HepG2 (cell line): ENCODE data around the gene DYNC2LI1. TPM values are rescaled to one million over a fixed set of nuclear protein-coding genes. Genes with fewer than 3 reads are reported as not detected.

Source experiments
- ATAC-seq: fragments of 200-7000 bp; cut with Tn5 transposase; 3 replicates; pipeline ENCODE4 v1.9.1; 2020; ENCODE audit warnings: mild to moderate bottlenecking, moderate library complexity
- BruUV-seq: library from RNA; stranded (reverse); fragments of 400-500 nt; replicated peaks from 2 replicates; lab custom pipeline; 2021; lab: Mats Ljungman, UMichigan
- CTCF ChIA-PET: fragments of 300-600 bp; formaldehyde crosslinking; extraction: SDS; loops from one replicate; lab custom pipeline; 2021; ENCODE audit warnings: low total read pairs, inconsistent platforms, low intra/inter-chr PET ratio; lab: Yijun Ruan, JAX
- POLR2A ChIA-PET: fragments of 350-600 bp; sonication (Branson Sonifier 250); formaldehyde crosslinking; loops from one replicate; lab custom pipeline; 2020; ENCODE audit warnings: antibody characterized with exemption, inconsistent platforms; lab: Yijun Ruan, JAX
- DNase-seq: peaks from one replicate; pipeline ENCODE4 v3.0.0-alpha.2; 2015; ENCODE audit warnings: low spot score
- FAIRE-seq: peaks from 3 replicates; lab custom pipeline; 2011; peaks lifted over from hg19 to GRCh38; lab: Jason Lieb, UNC
- H2AFZ ChIP-seq: one replicate; pipeline ENCODE4 v1.6.1; 2011; ENCODE audit warnings: low read length, inconsistent platforms
- H3K27ac ChIP-seq: fragments of 300-600 bp; 3 replicates; pipeline ENCODE4 v1.8.0; 2011; ENCODE audit warnings: mixed run types, mild to moderate bottlenecking, mixed read lengths, low read length, inconsistent platforms; ENCODE audit not compliant: insufficient read depth; ENCODE audit errors: extremely low read length
- H3K27me3 ChIP-seq, 2 experiments: fragments of 200-600 bp in 1 of 2; 2 replicates in 1 of 2; 3 replicates in 1 of 2; pipeline versions ENCODE4 v1.6.0 to v1.8.0; 2011; ENCODE audit warnings: low read length in 2 of 2, mild to moderate bottlenecking in 2 of 2, moderate library complexity in 2 of 2, inconsistent platforms in 1 of 2; ENCODE audit not compliant: insufficient read depth in 2 of 2, control insufficient read depth in 1 of 2
- H3K36me3 ChIP-seq, 2 experiments: fragments of 200-600 bp in 1 of 2; replicated peaks in 1 of 2; 2 replicates in 1 of 2; 3 replicates in 1 of 2; pipeline versions ENCODE4 v1.5.1 to v1.8.0; 2011; ENCODE audit warnings: low read length in 2 of 2, inconsistent platforms in 1 of 2; ENCODE audit not compliant: insufficient read depth in 2 of 2, control insufficient read depth in 1 of 2
- H3K4me1 ChIP-seq: 2 replicates; pipeline ENCODE4 v1.5.1; 2012; ENCODE audit warnings: low read length, inconsistent platforms; ENCODE audit not compliant: insufficient read depth
- H3K4me2 ChIP-seq: 2 replicates; pipeline ENCODE4 v1.6.0; 2011; ENCODE audit warnings: low read depth, low read length, inconsistent platforms
- H3K4me3 ChIP-seq, 3 experiments: fragments of 200-600 bp in 1 of 3; sonication (generic), shearing (Covaris generic) in 1 of 3; replicated peaks in 1 of 3; 2 replicates each; pipeline ENCODE4 v1.5.1; 2011 to 2016; ENCODE audit warnings: low read length in 3 of 3, inconsistent platforms in 2 of 3, low read depth in 2 of 3, mild to moderate bottlenecking in 2 of 3, control low read depth in 1 of 3, mixed read lengths in 1 of 3; ENCODE audit not compliant: insufficient read depth in 1 of 3
- H3K79me2 ChIP-seq: one replicate; pipeline ENCODE4 v1.6.1; 2011; ENCODE audit warnings: low read length, inconsistent platforms; ENCODE audit not compliant: insufficient read depth
- H3K9ac ChIP-seq: 2 replicates; pipeline ENCODE4 v1.6.0; 2011; ENCODE audit warnings: mild to moderate bottlenecking, low read depth, low read length, inconsistent platforms; ENCODE audit not compliant: insufficient read depth
- H3K9me3 ChIP-seq: 2 replicates; pipeline ENCODE4 v1.5.1; 2012; ENCODE audit warnings: mild to moderate bottlenecking, low read length
- H4K20me1 ChIP-seq: 2 replicates; pipeline ENCODE4 v1.6.0; 2011; ENCODE audit warnings: inconsistent platforms, mild to moderate bottlenecking, low read length, moderate library complexity; ENCODE audit not compliant: insufficient read depth
- CC2D1A ChIP-seq: sonication (generic); formaldehyde crosslinking; IDR thresholded peaks from 2 replicates; pipeline ENCODE4 v1.8.1; 2023; ENCODE audit warnings: mild to moderate bottlenecking, missing genetic modification reagents
- DRAP1 ChIP-seq: IDR thresholded peaks from 2 replicates; pipeline ENCODE4 v1.6.1; 2016; ENCODE audit warnings: missing genetic modification reagents, missing compliant biosample characterization
- POLR2G ChIP-seq: fragments of 200-400 bp; formaldehyde crosslinking; IDR thresholded peaks from 2 replicates; pipeline ENCODE4 v1.6.1; 2018; ENCODE audit warnings: mild to moderate bottlenecking, low read depth, low read length, moderate library complexity
- RBM22 ChIP-seq: fragments of 200-400 bp; formaldehyde crosslinking; optimal IDR thresholded peaks from 2 replicates; pipeline ENCODE3; 2017; ENCODE audit warnings: mild to moderate bottlenecking, low read length, moderate library complexity
- SCMH1 ChIP-seq: sonication (generic); formaldehyde crosslinking; IDR thresholded peaks from 2 replicates; pipeline ENCODE4 v1.9.0; 2021; ENCODE audit warnings: missing genetic modification reagents, mild to moderate bottlenecking, borderline replicate concordance
- YY1 ChIP-seq: IDR thresholded peaks from 2 replicates; pipeline ENCODE4 v1.6.1; 2011; ENCODE audit warnings: low read length, low read depth, moderate library complexity, mild to moderate bottlenecking; ENCODE audit not compliant: insufficient read depth, insufficient replicate concordance
- ZBTB2 ChIP-seq: sonication (generic); formaldehyde crosslinking; IDR thresholded peaks from 2 replicates; pipeline ENCODE4 v1.8.0; 2022; ENCODE audit warnings: low read depth, missing genetic modification reagents
- ZNF615 ChIP-seq: sonication (generic); formaldehyde crosslinking; IDR thresholded peaks from 2 replicates; pipeline ENCODE4 v1.5.0; 2020; ENCODE audit warnings: mild to moderate bottlenecking, missing genetic modification reagents, borderline replicate concordance
- ZNF616 ChIP-seq: sonication (generic); formaldehyde crosslinking; IDR thresholded peaks from 2 replicates; pipeline ENCODE4 v1.5.0; 2020; ENCODE audit warnings: low read depth, mild to moderate bottlenecking, missing genetic modification reagents
- ZNF775 ChIP-seq: sonication (generic); formaldehyde crosslinking; IDR thresholded peaks from 2 replicates; pipeline ENCODE4 v1.4.0; 2020; ENCODE audit warnings: missing genetic modification reagents, mild to moderate bottlenecking, moderate library complexity, borderline replicate concordance
- whole genome bisulfite sequencing: methylation state at CpG from one replicate; pipeline ENCODE4 v1.1.6; 2017; ENCODE audit warnings: low lambda C conversion rate; 5-methylcytosine and 5-hydroxymethylcytosine counted together
- in situ Hi-C: cut with HindIII; loops from 2 replicates; pipeline ENCODE4 v1.10.0; 2017; ENCODE audit warnings: low pct_unique_long_range_greater_than_20kb; ENCODE audit not compliant: extremely low pct_ligation_motif_present
- intact Hi-C: fragments of 100-400 bp; cut with micrococcal nuclease; formaldehyde crosslinking; loops from one replicate; pipeline ENCODE4 v1.10.0; 2022; ENCODE audit not compliant: unreplicated experiment
- polyA plus RNA-seq, 8 experiments: library from polyadenylated mRNA; depleted of rRNA in 3 of 8; stranded (reverse) in 7 of 8; unstranded in 1 of 8; fragments of >200 nt; fragmentation: Illumina TruSeq in 4 of 8; extraction: Trizol in 4 of 8; gene quantifications; 2 replicates each; pipeline versions ENCODE4 v1.2.1 to v1.2.3, GENCODE V29; 2011 to 2016; ENCODE audit warnings: low read depth in 4 of 8, missing spikeins in 1 of 8, mixed read lengths in 1 of 8; ENCODE audit not compliant: insufficient read depth in 1 of 8
- total RNA-seq, 5 experiments: library from RNA; depleted of rRNA; stranded (reverse); fragments of >200 nt; fragmentation: Illumina TruSeq; extraction: Trizol; gene quantifications; 2 replicates each; pipeline ENCODE4 v1.2.3, GENCODE V29; 2016; ENCODE audit warnings: low read depth in 1 of 5
- TF ChIP-seq, protein P1 (sequence below): sonication (generic); formaldehyde crosslinking; IDR thresholded peaks from 2 replicates; pipeline ENCODE4 v1.5.0; 2020; ENCODE audit warnings: mild to moderate bottlenecking, missing genetic modification reagents, borderline replicate concordance

DYNC2LI1 gene
- total and polyA plus RNA-seq, 2 of the 13 experiments (the other 11 are each of a cell fraction or from before 2014, with no cell fraction given): 16.9 to 23.2 TPM

GRCh38 chr2:43796206-43796605, 22.4 kb downstream of the DYNC2LI1 start:
- Histone ChIP-seq H2AFZ (no peak overlapping the region), H3K36me3 (no peaks in the 10 kb centered on the region), H3K9ac (no peak overlapping the region), H3K4me1 (peaks cover 17% of the 10 kb centered on the region), H3K9me3 (no peaks in the 10 kb centered on the region), H4K20me1 (no peaks in the 10 kb centered on the region), H3K79me2 (no peaks in the 10 kb centered on the region), H3K27ac (no peak overlapping the region), H3K4me3 (no peak overlapping the region), H3K27me3 (no peaks in the 10 kb centered on the region), H3K4me2 (no peak overlapping the region)
- ATAC-seq (no peak), DNase-seq (no peak), FAIRE-seq (no peak)
- ChIA-PET POLR2A (no interaction called here), CTCF (no interaction called here)
- 70% methylated on average over 1 of the region's 1 CpG for WGBS
- intact Hi-C loops (no loop called here), in situ Hi-C loops (no loop called here)
- no peak for TF ChIP-seq DRAP1 (CRISPR knock-in tag)
- no peak for TF ChIP-seq POLR2G
- TF ChIP-seq ZNF616 (CRISPR knock-in tag): no peak
- no peak for TF ChIP-seq ZNF775
- no peak for TF ChIP-seq CC2D1A (CRISPR knock-in tag)
- TF ChIP-seq YY1: no peak
- TF ChIP-seq RBM22: no peak
- TF ChIP-seq ZBTB2: no peak
- TF ChIP-seq, protein P1, sequence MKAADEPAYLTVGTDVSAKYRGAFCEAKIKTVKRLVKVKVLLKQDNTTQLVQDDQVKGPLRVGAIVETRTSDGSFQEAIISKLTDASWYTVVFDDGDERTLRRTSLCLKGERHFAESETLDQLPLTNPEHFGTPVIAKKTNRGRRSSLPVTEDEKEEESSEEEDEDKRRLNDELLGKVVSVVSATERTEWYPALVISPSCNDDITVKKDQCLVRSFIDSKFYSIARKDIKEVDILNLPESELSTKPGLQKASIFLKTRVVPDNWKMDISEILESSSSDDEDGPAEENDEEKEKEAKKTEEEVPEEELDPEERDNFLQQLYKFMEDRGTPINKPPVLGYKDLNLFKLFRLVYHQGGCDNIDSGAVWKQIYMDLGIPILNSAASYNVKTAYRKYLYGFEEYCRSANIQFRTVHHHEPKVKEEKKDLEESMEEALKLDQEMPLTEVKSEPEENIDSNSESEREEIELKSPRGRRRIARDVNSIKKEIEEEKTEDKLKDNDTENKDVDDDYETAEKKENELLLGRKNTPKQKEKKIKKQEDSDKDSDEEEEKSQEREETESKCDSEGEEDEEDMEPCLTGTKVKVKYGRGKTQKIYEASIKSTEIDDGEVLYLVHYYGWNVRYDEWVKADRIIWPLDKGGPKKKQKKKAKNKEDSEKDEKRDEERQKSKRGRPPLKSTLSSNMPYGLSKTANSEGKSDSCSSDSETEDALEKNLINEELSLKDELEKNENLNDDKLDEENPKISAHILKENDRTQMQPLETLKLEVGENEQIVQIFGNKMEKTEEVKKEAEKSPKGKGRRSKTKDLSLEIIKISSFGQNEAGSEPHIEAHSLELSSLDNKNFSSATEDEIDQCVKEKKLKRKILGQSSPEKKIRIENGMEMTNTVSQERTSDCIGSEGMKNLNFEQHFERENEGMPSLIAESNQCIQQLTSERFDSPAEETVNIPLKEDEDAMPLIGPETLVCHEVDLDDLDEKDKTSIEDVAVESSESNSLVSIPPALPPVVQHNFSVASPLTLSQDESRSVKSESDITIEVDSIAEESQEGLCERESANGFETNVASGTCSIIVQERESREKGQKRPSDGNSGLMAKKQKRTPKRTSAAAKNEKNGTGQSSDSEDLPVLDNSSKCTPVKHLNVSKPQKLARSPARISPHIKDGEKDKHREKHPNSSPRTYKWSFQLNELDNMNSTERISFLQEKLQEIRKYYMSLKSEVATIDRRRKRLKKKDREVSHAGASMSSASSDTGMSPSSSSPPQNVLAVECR (CRISPR knock-in tag): no peak
- no peak for TF ChIP-seq SCMH1 (CRISPR knock-in tag)
- no peak for TF ChIP-seq ZNF615
- BruUV-seq: no TSS peak
